GM12801 (cell line): Measurements from ENCODE around the gene TLE2.

Experiments used
- TF ChIP-seq, protein P1 (sequence below): IDR thresholded peaks from one replicate; pipeline ENCODE4 v1.5.1; 2011; ENCODE audit warnings: control low read depth; ENCODE audit not compliant: insufficient read length; ENCODE audit errors: extremely low read depth

Gene TLE2

DNA sequence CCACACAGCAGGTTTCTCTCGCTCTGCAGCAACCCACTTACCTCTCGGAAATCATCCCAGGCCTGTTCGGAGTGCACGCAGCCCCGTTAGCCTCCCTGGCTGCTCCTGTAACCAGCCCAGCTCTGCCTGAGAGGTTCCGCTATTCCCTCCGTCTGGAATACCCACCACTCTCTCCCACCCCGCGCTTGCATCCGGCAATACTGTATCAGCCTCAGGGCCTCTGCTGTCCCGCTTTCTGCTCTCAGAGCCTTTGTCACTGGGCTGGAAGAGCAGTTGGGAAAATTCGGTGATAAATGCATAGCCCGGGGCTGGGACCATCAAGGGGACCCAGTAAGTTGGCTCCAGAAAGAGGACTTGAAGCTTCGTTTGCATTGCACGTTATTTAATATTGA is 52.5 kb downstream of the TLE2 start:
- TF ChIP-seq, protein P1, sequence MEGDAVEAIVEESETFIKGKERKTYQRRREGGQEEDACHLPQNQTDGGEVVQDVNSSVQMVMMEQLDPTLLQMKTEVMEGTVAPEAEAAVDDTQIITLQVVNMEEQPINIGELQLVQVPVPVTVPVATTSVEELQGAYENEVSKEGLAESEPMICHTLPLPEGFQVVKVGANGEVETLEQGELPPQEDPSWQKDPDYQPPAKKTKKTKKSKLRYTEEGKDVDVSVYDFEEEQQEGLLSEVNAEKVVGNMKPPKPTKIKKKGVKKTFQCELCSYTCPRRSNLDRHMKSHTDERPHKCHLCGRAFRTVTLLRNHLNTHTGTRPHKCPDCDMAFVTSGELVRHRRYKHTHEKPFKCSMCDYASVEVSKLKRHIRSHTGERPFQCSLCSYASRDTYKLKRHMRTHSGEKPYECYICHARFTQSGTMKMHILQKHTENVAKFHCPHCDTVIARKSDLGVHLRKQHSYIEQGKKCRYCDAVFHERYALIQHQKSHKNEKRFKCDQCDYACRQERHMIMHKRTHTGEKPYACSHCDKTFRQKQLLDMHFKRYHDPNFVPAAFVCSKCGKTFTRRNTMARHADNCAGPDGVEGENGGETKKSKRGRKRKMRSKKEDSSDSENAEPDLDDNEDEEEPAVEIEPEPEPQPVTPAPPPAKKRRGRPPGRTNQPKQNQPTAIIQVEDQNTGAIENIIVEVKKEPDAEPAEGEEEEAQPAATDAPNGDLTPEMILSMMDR = no peak

DNA sequence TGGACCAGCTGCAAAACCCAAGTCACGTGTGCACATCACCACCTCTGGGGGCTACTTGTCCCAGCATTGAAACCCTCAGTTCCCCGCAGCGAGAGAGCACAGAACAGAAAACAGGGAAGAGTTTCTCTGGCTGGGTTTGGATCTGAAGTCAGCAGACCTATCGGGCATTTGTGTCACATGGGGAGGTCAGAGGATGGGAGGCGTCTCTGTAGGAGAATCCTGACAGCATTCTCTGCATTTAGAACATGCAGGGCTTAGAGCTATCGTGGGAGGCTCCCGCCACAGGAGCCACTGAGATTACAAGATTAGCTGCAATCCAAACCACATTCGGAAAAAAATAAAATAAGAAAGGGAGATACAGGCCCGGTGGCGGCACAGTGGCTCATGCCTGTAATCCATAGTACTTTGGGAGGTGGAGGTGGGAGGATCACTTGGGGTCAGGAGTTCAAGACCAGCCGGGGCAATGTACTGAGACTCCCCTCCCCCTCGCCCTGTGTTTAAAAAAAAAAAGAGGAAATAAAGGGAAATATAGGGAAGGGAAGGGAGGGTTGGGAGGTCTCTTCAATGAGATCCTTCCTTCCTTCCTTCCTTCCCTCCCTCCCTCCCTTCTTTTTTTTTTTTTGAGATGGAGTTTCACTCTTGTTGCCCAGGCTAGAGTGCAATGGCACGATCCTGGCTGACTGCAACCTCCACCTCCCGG is 54.6 kb downstream of the TLE2 start:
- TF ChIP-seq, protein P1 = no peak

DNA sequence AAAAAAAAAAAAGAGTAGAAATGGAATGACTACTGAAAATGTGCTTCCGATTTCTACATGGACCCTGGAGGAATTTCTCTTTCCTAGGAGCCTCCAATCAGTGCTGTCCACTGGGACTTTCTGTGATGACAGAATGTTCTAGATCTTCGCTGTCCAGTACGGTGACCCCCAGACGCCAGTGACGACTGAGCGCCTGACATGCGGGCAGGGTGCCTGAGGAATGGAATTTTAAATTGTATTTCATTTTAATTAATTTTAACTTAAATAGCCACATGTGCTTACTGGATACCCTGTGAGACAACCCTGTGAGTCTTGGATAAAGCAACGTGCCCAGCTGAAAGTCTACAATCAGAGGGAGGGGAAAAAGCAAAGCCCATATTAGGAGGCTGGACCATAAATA is 55.9 kb downstream of the TLE2 start:
- TF ChIP-seq, protein P1 = no peak

DNA sequence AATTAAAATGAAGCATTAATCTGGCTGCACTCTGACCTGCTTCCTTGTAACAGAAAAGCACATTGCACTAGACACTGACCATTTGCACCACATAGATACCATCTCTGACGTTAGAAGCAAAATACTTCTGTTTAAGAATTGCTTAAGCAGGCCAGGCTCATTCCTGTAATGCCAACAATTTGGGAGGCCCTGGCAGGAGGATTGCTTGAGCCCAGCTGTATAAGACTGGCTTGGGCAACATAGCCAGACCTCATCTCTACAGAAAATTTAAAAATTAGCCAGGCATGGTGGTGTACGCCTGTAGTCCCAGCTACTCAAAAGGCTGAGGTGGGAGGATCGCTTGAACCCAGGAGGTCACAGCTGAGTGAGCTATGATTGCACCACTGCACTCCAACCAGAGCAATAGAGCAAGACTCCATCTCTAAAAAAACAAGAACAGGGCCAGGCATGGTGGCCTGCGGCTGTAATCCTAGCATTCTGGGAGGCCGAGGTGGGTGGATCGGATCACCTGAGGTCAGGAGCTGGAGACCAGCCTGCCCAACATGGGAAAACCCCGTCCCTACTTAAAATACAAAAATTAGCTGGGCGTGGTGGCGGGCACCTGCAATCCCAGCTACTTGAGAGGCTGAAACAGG is 58.8 kb downstream of the TLE2 start:
- TF ChIP-seq, protein P1 = no peak

DNA sequence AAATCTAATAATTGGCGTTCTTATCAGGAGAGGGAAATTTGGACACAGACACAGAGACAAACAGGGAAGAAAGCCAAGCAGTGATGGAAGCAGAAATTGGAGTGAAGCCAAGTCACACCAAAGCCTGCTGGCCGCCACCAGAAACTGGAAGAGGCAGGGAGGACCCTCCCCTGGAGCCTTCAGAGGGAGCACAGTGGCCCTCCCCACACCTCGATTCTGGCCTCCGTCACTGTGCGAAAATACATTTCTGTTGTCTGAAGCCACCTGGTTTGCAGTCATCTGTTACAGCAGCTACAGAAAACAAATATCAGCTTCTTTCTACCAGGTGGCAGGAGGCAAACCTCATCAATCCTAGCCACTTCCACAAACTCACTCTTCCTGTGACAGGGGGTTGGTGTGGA is 60.0 kb downstream of the TLE2 start:
- TF ChIP-seq, protein P1 = no peak

DNA sequence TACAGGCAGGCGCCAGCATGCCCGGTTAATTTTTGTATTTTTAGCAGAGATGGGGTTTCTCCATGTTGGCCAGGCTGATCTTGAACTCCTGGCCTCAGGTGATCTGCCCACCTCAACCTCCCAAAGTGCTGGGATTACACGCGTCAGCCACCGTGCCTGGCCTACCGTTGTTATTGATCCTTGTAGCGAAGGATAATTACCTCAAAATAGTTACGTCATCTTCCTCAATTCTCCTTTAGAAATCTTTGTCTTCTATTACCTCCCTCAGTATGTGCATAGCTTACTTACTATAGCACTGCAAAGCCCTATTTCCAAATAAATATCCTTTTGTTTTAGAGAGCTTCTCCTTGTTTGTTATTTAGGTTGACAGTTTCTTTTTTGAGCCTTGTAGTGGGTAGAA is 61.1 kb downstream of the TLE2 start:
- TF ChIP-seq, protein P1 = no peak

DNA sequence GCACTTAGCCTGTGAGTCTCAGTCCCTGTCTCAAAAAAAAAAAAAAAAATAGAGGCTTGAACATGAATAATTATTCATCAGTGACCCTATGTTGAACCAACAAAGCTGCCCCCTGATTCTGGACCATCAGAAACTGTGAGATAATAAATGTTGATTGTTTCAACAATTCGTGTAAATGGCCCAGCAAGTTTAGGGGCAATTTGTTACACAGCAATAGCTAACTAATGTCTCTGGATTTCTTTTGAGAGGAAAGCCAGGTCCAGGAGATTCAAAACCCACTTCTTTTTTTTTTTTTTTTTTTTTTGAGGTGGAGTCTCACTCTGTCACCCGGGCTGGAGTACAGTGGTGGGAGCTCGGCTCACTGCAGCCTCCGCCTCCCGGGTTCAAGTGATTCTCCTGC is 64.2 kb downstream of the TLE2 start:
- TF ChIP-seq, protein P1 = no peak
